ENCODE measurements around the gene AQP9.

AQP9 gene

DNA sequence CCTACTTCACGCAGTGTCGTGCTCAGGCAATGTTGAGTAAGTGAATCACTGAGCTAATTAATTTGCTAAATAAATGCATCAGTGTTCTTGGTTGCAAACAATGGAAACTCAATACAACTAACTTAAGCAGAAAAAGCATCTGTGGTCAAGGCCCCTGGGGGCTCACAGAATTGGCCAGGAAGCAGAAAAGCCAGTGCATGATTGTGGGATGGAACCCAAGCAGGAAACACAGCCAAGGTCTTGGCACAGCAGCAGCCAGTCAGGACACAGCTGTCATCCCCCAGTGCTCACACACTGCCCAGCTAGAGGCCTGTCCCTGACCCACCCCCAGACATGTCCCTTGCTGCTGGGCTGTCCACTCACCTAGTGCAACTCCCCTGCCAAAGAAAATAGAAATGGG, 85.9 kb downstream of the AQP9 start:
- Histone ChIP-seq H3K9me2 (replicated peaks; ENCODE audit: insufficient read depth, low read length) (no peaks in the 10 kb centered on the region), H3K9ac (ENCODE audit: low read length) (no peak overlapping the region), H3K27ac (ENCODE audit: low read length) (no peak overlapping the region), H3K4me3 (ENCODE audit: low read length) (no peak overlapping the region), H4K20me1 (ENCODE audit: insufficient read depth, low read length) (no peaks in the 10 kb centered on the region), H3K36me3 (replicated peaks; ENCODE audit: insufficient read depth, low read length) (no peaks in the 10 kb centered on the region), H2AFZ (ENCODE audit: low read length) (no peak overlapping the region), H3F3A (ENCODE audit: insufficient read depth, low read length) (no peaks in the 10 kb centered on the region), H3K4me2 (ENCODE audit: low read depth, low read length) (no peak overlapping the region), H3K79me2 (ENCODE audit: low read length) (no peaks in the 10 kb centered on the region), H3K27me3 (replicated peaks; ENCODE audit: insufficient read depth, low read length) (no peaks in the 10 kb centered on the region), H3K9me3 (replicated peaks; ENCODE audit: insufficient read depth, low read length) (no peaks in the 10 kb centered on the region), H3K4me1 (ENCODE audit: low read length) (peaks cover 13% of the 10 kb centered on the region)
- no peak for DNase-seq
- TF ChIP-seq CTCF (IDR thresholded peaks at IDR 0.05; ENCODE audit: low read length), result no peak
- TF ChIP-seq EZH2phosphoT487 (IDR thresholded peaks at IDR 0.05; ENCODE audit: low read length), result no peak
- TF ChIP-seq EZH2 (optimal IDR thresholded peaks at IDR 0.05; ENCODE audit: low read depth, low read length), result no peak

- H2AFZ ChIP-seq (ENCODE audit: low read length), result no peak overlapping the region
- H3K9me3 ChIP-seq (replicated peaks; ENCODE audit: insufficient read depth, low read length), result no peaks in the 10 kb centered on the region
- H3K9me2 ChIP-seq (replicated peaks; ENCODE audit: insufficient read depth, low read length), result no peaks in the 10 kb centered on the region
- H3F3A ChIP-seq (ENCODE audit: insufficient read depth, low read length), result no peaks in the 10 kb centered on the region
- peak; percentile 91 for TF ChIP-seq CTCF (IDR thresholded peaks at IDR 0.05; ENCODE audit: low read length)
- TF ChIP-seq EZH2phosphoT487 (IDR thresholded peaks at IDR 0.05; ENCODE audit: low read length), result no peak
- H4K20me1 ChIP-seq (ENCODE audit: insufficient read depth, low read length), result no peaks in the 10 kb centered on the region
- peaks cover 13% of the 10 kb centered on the region for H3K4me1 ChIP-seq (ENCODE audit: low read length)
- no peaks in the 10 kb centered on the region for H3K27me3 ChIP-seq (replicated peaks; ENCODE audit: insufficient read depth, low read length)
- H3K4me2 ChIP-seq (ENCODE audit: low read depth, low read length), result no peak overlapping the region
- peak; percentile 78 for DNase-seq
- H3K36me3 ChIP-seq (replicated peaks; ENCODE audit: insufficient read depth, low read length), result no peaks in the 10 kb centered on the region
- no peaks in the 10 kb centered on the region for H3K79me2 ChIP-seq (ENCODE audit: low read length)
- H3K4me3 ChIP-seq (ENCODE audit: low read length), result no peak overlapping the region
- H3K9ac ChIP-seq (ENCODE audit: low read length), result no peak overlapping the region
- no peak overlapping the region for H3K27ac ChIP-seq (ENCODE audit: low read length)
Measured at GRCh38 chr15:58227706-58228543, 89.7 kb downstream of the AQP9 start.

GRCh38 chr15:58228718-58229117, 90.5 kb downstream of the AQP9 start:
- H3K36me3 ChIP-seq (replicated peaks; ENCODE audit: insufficient read depth, low read length), result no peaks in the 10 kb centered on the region
- no peaks in the 10 kb centered on the region for H3K79me2 ChIP-seq (ENCODE audit: low read length)
- no peak overlapping the region for H2AFZ ChIP-seq (ENCODE audit: low read length)
- no peaks in the 10 kb centered on the region for H3K9me2 ChIP-seq (replicated peaks; ENCODE audit: insufficient read depth, low read length)
- H3K9me3 ChIP-seq (replicated peaks; ENCODE audit: insufficient read depth, low read length), result no peaks in the 10 kb centered on the region
- no peaks in the 10 kb centered on the region for H4K20me1 ChIP-seq (ENCODE audit: insufficient read depth, low read length)
- TF ChIP-seq EZH2 (optimal IDR thresholded peaks at IDR 0.05; ENCODE audit: low read depth, low read length) (no peak), CTCF (IDR thresholded peaks at IDR 0.05; ENCODE audit: low read length) (no peak), EZH2phosphoT487 (IDR thresholded peaks at IDR 0.05; ENCODE audit: low read length) (no peak)
- DNase-seq, result no peak
- no peak overlapping the region for H3K4me3 ChIP-seq (ENCODE audit: low read length)
- no peak overlapping the region for H3K9ac ChIP-seq (ENCODE audit: low read length)
- peaks cover 13% of the 10 kb centered on the region for H3K4me1 ChIP-seq (ENCODE audit: low read length)
- H3K27ac ChIP-seq (ENCODE audit: low read length), result no peak overlapping the region
- no peak overlapping the region for H3K4me2 ChIP-seq (ENCODE audit: low read depth, low read length)
- no peaks in the 10 kb centered on the region for H3F3A ChIP-seq (ENCODE audit: insufficient read depth, low read length)
- H3K27me3 ChIP-seq (replicated peaks; ENCODE audit: insufficient read depth, low read length), result no peaks in the 10 kb centered on the region
